ENCODE measurements around the gene IFNL2. TPM values are rescaled to one million over a fixed set of nuclear protein-coding genes. Genes with fewer than 3 reads are reported as not detected.

The IFNL2 gene
- total RNA-seq, 1 donor from 2014 or later: not detected

DNA sequence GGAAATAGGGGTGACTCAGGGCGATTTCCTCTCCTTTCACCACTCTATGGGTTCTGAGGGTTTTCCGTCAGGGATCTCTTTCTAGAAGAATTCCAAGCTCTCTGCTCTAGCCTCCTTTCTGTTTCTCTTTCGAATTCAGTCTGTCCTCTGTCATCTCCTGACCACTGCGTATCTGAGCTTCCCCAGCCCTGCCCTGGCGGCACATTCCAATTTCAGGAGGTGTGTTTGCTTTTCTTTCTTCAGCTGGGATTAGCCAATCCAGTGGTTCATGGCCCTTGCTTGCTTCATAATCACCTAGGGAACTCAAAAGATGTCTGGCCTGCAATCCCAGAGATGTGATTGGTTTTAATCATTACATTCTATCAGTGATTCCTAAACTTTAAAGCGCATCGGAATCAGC is 9.4 kb downstream of the IFNL2 start:
- Histone ChIP-seq H3K27me3 (peaks cover 76% of the 10 kb centered on the region), H4K20me1 (ENCODE audit: low read depth) (no peaks in the 10 kb centered on the region), H3K4me3 (no peak overlapping the region), H3K9ac (no peak overlapping the region), H3K9me3 (ENCODE audit: low read depth) (no peaks in the 10 kb centered on the region), H3K27ac (no peak overlapping the region), H2AFZ (replicated peaks) (no peak overlapping the region), H3F3A (ENCODE audit: low read depth) (no peaks in the 10 kb centered on the region), H3K79me2 (ENCODE audit: low read depth) (no peaks in the 10 kb centered on the region), H3K4me1 (no peaks in the 10 kb centered on the region), H3K4me2 (no peak overlapping the region), H3K36me3 (no peaks in the 10 kb centered on the region)
- H3K4me3 Mint-ChIP-seq: no peak overlapping the region
- TF ChIP-seq EZH2phosphoT487 (IDR thresholded peaks at IDR 0.05) (no peak), EZH2 (IDR thresholded peaks at IDR 0.05) (no peak), CTCF (IDR thresholded peaks at IDR 0.05) (no peak)
- peaks cover 7% of the 10 kb centered on the region for H3K9me3 Mint-ChIP-seq
- no peaks in the 10 kb centered on the region for H3K4me1 Mint-ChIP-seq
- no peak overlapping the region for H3K27ac Mint-ChIP-seq
- peaks cover 10% of the 10 kb centered on the region for H3K27me3 Mint-ChIP-seq (ENCODE audit: insufficient read depth, low read depth)
- no peaks in the 10 kb centered on the region for H3K36me3 Mint-ChIP-seq
- no peak for DNase-seq (ENCODE audit: low spot score)

DNA sequence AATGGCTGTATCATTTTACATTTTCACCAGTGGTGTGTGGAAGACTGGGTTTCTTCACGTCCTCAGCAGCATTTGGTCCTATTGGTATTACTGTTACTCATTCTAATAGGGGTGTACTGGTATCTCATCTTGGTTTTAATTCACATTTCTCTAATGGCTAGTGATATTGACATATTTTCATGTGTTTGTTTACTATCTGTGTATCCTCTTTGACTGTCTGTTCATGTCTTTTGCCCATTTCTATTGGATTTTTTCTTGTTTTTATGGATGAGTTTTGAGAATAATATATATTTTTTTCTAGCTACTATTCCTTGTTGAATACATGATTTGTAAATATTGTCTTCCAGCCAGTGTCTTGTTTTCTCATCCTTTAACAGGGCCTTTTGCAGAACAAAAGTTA is 13.8 kb downstream of the IFNL2 start:
- H3K27me3 Mint-ChIP-seq (ENCODE audit: insufficient read depth, low read depth): peaks cover 11% of the 10 kb centered on the region
- TF ChIP-seq EZH2phosphoT487 (IDR thresholded peaks at IDR 0.05): no peak
- TF ChIP-seq CTCF (IDR thresholded peaks at IDR 0.05): no peak
- TF ChIP-seq EZH2 (IDR thresholded peaks at IDR 0.05): no peak

DNA sequence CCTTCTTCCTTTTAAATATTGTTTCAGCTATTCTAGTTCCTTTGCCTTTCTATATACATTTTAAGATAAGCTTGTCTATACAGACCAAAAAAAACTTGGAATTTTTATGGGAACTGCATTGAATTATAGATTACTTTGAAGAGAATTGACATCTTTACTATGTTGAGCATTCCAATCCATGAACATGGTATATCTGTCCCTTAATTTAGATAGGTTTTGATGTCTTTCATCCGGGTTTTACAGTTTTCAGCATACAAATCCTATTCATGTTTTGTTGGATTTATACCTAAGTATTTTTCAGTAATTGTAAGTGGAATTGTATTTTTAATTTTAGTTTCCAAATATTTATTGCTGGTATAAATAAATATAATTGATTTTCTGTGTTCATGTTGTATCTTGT is 15.8 kb downstream of the IFNL2 start:
- H3K4me1 ChIP-seq: no peaks in the 10 kb centered on the region
- TF ChIP-seq EZH2phosphoT487 (IDR thresholded peaks at IDR 0.05) (no peak), CTCF (IDR thresholded peaks at IDR 0.05) (no peak), EZH2 (IDR thresholded peaks at IDR 0.05) (no peak)
- no peaks in the 10 kb centered on the region for H3F3A ChIP-seq (ENCODE audit: low read depth)
- no peaks in the 10 kb centered on the region for H4K20me1 ChIP-seq (ENCODE audit: low read depth)
- H3K9me3 ChIP-seq (ENCODE audit: low read depth): no peaks in the 10 kb centered on the region
- peaks cover 91% of the 10 kb centered on the region for H3K27me3 ChIP-seq
- H2AFZ ChIP-seq (replicated peaks): no peak overlapping the region
- H3K4me2 ChIP-seq: no peak overlapping the region
- no peaks in the 10 kb centered on the region for H3K79me2 ChIP-seq (ENCODE audit: low read depth)
- H3K36me3 Mint-ChIP-seq: no peaks in the 10 kb centered on the region
- H3K9ac ChIP-seq: no peak overlapping the region
- no peak overlapping the region for H3K27ac Mint-ChIP-seq
- H3K36me3 ChIP-seq: no peaks in the 10 kb centered on the region
- no peak overlapping the region for H3K27ac ChIP-seq
- H3K4me3 Mint-ChIP-seq: no peak overlapping the region
- H3K4me1 Mint-ChIP-seq: no peaks in the 10 kb centered on the region
- no peak for DNase-seq (ENCODE audit: low spot score)
- peaks cover 11% of the 10 kb centered on the region for H3K9me3 Mint-ChIP-seq
- H3K27me3 Mint-ChIP-seq (ENCODE audit: insufficient read depth, low read depth): peaks cover 12% of the 10 kb centered on the region
- no peak overlapping the region for H3K4me3 ChIP-seq

More for the DNA sequence above, 13.8 kb downstream of the IFNL2 start:
- Mint-ChIP-seq H3K27ac (no peak overlapping the region), H3K36me3 (no peaks in the 10 kb centered on the region), H3K4me3 (no peak overlapping the region), H3K9me3 (peaks cover 11% of the 10 kb centered on the region), H3K4me1 (no peaks in the 10 kb centered on the region)
- Histone ChIP-seq H3K4me1 (no peaks in the 10 kb centered on the region), H3K79me2 (ENCODE audit: low read depth) (no peaks in the 10 kb centered on the region), H3F3A (ENCODE audit: low read depth) (no peaks in the 10 kb centered on the region), H3K4me3 (no peak overlapping the region), H3K9ac (no peak overlapping the region), H3K36me3 (no peaks in the 10 kb centered on the region), H2AFZ (replicated peaks) (no peak overlapping the region), H4K20me1 (ENCODE audit: low read depth) (no peaks in the 10 kb centered on the region), H3K4me2 (no peak overlapping the region), H3K27me3 (peaks cover 85% of the 10 kb centered on the region), H3K9me3 (ENCODE audit: low read depth) (no peaks in the 10 kb centered on the region), H3K27ac (no peak overlapping the region)
- DNase-seq (ENCODE audit: low spot score): no peak
